UCSD-AML1 (cell line): ENCODE measurements around the gene MIOX.

Source experiments
- DNase-seq: peaks from one replicate; lab custom pipeline; 2025; ENCODE audit not compliant: unreplicated experiment; lab: John Stamatoyannopoulos, UW

Gene MIOX

GRCh38 chr22:50473088-50473487 lies 13.6 kb upstream of the MIOX start:
- DNase-seq = peak; percentile 31

DNA sequence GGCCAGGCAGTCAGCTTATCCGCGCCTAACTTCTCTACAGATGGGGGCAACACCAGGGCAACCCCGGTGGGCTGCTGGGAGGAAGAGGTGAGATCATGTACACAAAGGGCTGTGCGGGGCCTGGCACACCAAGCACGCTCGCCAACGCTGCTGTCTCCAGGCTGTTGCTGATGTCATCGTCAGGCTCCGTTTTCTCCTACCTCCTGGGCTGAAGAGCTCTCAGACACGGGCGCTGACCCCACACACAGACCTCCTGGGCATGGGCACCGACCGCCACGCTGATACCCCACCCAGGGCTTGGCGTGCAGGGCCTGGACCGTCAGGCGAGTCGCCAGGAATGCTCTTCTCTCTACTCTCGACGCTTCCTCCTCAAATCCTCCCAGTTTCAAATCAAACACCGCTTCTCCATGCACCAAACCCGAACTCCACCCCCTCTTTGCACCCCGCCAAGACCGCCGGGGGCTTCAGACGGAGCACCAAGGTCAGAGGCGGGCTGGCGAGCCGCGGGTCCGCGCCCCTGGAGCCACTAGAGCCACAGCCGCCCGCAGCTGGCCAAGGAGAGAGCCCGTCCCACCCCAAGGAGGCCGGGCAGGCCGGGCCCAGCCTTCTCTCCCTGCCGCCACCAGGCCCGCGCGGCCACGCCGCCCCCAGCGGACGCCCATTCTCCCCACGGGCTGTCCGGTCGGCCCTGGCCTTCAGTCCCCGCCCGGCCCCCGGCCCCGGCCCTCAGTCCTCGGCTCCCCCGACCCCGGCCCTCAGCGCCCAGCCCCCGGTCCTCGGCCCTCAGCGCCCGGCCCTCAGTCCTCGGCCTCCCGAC lies 12.6 kb upstream of the MIOX start:
- DNase-seq = no peak

GRCh38 chr22:50474710-50475651 lies 11.7 kb upstream of the MIOX start, which contains the start of gene SBF1:
Gene SBF1, minus strand, starts transcription at chr22:50475035. Its CDS starts 195 bp downstream, at chr22:50474840.
- peak; percentile 91 for DNase-seq

GRCh38 chr22:50475652-50476002 lies 11.0 kb upstream of the MIOX start:
- no peak for DNase-seq

DNA sequence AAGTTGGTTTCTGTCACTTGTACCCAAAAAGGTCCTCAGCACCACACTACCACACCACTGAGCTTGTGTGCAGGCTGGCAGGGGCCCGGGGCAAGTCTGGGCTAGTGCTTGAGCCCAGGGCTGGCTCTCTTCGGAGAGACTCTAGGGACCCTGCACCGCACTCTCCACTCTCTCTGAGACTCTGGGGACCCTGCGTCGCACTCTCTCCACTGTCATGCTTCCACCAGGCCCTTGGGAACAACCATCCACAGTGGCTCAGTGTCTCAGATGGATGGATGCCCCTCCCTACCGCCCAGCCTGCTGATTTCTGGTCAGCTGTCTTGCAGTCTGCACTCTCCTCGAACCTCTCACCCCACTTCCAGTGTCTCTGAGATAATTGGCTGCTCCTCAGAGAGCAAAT lies 9.8 kb upstream of the MIOX start:
- DNase-seq = no peak

DNA sequence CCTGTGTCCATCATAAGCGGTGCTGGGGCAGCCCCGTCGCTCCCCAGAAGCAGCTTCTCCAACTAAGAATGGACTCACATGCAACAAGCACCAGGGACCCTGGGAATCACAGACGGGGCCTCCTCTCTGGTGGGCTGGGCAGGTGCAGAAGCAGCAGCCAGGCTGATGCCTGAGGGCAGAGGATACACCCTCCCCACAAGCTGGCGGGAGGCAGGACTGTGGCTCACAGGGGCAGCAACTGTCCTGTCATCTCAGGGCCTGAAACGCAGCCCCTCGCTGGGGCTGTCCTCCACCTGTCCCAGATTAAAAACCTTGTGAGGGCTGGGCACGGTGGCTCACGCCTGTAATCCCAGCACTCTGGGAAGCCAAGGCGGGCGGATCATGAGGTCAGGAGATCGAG lies 8.7 kb upstream of the MIOX start:
- no peak for DNase-seq

- DNase-seq = no peak
These were observed 6.9 kb upstream of the MIOX start for GRCh38 chr22:50479721-50480120.

- no peak for DNase-seq
These were observed 5.6 kb upstream of the MIOX start for GRCh38 chr22:50481045-50481439.

DNA sequence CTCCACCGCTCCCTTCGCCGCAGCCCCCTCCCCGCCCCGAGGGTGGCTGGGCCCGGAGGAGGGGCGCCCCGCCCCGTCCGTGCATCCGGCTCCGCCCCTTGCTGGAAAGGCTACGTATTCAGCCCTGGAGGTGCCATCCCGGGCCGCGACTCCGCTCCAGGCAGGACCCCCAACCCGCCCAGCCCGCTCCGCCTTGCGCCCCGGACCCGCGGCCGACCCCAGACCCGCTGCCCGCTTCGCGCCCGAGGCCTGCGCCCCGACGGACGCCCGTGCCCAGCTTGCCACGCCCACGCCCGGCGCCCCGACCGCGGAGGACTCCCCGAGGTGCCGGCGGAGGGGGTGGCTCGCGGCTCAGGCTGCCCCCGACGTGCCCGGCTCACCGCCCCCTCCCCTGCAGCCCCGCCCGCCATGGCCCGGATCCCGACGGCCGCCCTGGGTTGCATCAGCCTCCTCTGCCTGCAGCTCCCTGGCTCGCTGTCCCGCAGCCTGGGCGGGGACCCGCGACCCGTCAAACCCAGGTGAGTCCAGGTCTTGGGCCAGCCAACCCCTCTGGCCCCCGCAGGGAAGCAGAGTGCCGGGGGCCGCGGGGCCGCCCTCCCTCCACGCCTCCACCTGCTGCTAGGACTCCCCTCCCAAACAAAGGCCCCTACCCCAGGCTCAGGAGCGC lies 5.1 kb upstream of the MIOX start, which contains the start of gene ADM2:
TSS of gene ADM2 (plus strand) at position 104 of the 667 bp plus-strand sequence. CDS start at position 409, 305 bp downstream.
- DNase-seq = peak; percentile 66

- no peak for DNase-seq
These were observed 4.3 kb upstream of the MIOX start for GRCh38 chr22:50482107-50483074.

- DNase-seq = no peak
These were observed 3.6 kb upstream of the MIOX start for GRCh38 chr22:50483106-50483505.

DNA sequence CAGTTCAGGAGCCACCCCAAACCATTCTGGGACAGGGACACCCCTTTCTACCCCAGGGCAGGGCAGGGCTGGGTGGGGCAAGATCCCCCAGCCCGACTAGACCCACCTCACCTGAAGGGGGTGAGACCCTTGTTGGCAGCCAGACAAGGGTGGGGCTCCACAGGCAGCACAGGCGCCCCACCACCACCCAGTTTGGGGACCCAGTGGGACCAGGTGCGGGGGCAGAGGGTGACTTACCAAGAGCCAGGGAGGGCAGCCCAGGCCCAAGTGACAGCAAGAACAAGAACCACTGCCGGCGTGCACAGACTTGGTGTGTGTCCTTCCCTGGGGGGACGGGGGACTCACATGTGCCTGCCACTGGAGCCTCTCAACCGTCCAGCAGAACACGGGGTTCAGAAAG lies 3.1 kb upstream of the MIOX start:
- no peak for DNase-seq

DNA sequence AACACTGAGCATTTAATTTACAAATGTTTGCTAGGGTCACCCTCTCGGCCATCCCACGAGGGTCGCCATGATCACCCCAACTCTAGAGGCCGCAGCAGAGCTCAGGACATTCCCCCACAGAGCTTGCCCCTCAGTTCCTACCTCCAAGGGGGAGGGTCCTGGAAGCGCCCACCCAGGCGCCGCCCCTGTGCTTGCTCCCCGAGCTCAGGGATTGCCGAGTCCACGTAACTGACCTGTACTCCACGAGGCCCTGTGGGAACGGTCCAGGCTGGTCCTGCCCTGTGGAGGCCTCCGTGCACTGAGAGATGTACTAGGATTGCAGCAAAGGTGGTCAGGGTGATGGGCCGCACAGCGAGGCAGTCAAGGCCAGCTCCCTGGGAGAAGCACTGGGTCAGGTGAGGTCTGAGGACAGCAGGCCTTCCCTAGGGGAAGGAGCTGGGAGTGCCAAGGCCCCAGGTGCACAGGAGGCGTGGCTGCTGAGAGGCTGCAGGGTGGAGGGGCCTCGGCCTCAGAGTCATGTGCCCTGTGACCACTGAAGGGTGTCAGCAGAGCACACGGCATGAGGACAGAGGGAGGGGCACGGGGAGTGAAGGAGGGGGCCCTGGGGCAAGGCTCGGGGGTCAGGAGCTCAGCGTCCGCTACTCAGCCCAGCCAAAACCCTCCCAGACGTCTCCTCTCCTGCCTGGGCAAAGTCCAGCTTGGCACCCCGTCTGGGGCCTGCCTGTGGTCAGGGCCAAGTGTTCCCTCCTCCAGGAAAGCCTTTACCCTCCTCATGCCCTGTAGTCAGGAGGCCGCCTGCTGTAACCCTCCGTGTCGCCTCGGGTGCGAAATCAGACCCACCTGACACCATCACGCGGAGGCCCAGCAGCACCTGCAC lies 2.4 kb upstream of the MIOX start:
- no peak for DNase-seq

DNA sequence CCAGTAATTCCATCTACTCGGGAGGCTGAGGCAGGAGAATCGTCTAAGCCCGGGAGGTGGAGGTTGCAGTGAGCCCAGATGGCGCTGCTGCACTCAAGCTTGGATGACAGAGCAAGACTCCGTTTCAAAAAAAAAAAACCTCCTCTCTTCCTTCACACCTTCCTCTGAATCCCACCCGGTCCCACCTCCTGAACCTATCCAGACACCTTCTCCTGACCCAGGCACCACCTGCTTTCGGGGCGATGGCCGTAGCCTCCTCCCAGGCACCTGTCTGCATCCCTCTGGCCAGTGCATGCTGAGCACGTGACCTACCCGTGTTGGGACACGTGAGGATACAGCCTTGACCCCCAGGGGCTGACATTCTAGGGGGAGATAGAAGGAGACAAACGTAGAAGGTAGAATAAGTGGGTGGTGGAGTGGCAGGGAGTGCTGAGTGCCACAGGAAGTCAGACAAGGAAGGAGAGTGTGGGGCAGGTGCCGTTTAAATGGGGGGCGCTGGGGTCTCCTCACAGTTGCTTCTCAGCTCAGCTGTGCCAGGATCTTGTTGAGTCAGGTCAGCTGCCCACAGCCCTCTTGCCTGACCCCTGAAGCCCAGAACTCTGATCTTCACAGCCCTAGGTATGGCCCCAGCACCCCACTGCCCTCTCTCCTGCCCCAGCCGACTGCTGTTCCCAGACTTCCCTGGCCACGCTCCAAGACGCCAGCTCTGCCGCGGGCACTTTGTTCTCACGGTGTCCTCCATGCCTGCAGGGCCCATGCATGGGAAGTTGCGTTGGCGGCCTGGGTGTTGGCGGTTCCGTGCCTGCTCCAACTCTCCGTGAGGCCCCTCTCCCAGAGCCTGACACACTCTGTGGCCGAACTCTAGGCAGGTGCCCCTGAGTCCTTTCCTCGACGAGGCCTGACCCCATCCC lies 1.2 kb upstream of the MIOX start:
- no peak for DNase-seq

DNA sequence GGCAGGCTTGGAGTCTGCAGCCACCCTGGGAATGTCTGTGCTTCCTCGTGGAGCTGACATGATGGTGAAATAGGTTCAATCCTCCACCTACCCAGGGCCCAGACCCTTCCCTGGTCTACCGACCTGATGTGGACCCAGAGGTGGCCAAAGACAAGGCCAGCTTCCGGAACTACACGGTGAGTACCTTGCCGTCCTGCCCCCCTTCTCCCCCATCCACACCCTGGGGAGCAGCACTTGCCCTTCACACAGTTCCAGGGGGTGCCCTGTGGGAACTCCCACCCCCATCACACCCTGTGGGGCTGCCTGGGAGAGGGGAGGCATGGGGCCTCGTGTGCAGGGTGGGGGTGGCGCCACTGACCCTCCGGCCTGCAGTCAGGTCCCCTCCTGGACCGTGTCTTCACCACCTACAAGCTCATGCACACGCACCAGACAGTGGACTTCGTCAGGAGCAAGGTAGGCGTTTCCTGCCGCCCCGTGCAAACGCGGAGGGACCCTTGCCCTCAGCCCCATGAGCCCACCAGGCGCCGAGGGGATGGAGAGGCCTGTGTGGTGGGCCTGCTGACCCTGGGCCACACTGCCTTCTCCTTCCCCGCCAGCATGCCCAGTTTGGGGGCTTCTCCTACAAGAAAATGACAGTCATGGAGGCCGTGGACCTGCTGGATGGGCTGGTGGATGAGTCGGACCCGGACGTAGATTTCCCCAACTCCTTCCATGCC lies 789 bp downstream of the MIOX start:
- DNase-seq = no peak

DNA sequence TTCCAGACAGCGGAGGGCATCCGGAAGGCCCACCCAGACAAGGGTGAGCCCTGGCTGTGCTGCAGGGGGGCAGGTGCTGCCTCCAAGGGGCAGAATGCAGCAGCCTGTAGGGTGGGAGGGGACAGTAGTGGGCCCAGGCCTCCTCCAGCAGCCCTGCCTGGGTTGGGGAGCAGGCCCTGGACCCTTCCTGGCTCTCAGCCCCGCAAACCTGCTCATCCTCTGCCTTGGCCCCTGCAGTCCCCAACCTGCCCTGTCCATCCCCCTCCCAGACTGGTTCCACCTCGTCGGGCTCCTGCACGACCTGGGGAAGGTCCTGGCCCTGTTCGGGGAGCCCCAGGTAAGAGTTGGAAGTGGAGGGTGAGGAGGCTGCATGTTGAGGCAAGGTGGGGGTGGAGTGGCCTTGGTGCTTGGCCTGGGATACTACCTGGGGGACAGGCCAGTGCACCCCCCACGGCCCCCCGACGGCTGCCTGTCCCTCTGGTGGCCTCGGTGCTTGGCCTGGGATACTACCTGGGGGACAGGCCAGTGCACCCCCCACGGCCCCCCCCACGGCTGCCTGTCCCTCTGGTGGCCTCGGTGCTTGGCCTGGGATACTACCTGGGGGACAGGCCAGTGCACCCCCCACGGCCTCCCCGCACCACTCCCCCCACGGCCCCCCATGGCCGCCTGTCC lies 1.5 kb downstream of the MIOX start:
- DNase-seq = no peak

DNA sequence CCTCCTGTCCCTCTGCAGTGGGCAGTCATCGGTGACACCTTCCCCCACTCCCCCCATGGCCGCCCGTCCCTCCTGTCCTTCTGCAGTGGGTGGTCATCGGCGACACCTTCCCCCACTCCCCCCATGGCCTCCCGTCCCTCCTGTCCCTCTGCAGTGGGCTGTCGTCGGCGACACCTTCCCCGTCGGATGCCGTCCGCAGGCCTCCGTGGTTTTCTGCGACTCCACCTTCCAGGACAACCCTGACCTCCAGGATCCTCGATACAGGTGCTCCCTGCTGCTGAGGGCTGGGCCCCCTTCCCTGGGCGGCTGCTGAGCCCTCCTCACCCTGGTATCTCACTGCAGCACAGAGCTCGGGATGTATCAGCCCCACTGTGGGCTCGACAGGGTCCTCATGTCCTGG lies 2.2 kb downstream of the MIOX start:
- no peak for DNase-seq
